Peyer's patch (tissue), 4 donors: ENCODE results near the gene PILRB. TPM values are rescaled to one million over a fixed set of nuclear protein-coding genes. Genes with fewer than 3 reads are reported as not detected.
A peak's percentile ranks its signal among the peaks of the same experiment; 100 is the strongest.

Experiments used
- DNase-seq, 3 donors: peaks; one replicate each; pipeline ENCODE4 v3.0.0-alpha.2; 2017 to 2019
- H3K27ac ChIP-seq, 4 donors: fragments of 200-600 bp; sonication (generic); one replicate each; pipeline ENCODE4 v1.5.1; 2016 to 2019
- H3K27me3 ChIP-seq, 2 donors: fragments of 200-600 bp; sonication (generic); one replicate each; pipeline ENCODE4 v1.5.1; 2019
- H3K36me3 ChIP-seq, 3 donors: fragments of 200-600 bp; sonication (generic); one replicate each; pipeline ENCODE4 v1.5.1; 2016 to 2019
- H3K4me1 ChIP-seq, 4 donors: fragments of 200-600 bp; sonication (generic); one replicate each; pipeline ENCODE4 v1.5.1; 2016 to 2019
- H3K4me3 ChIP-seq, 4 donors: fragments of 200-600 bp; sonication (generic); 1 replicate in 3 of 4; 2 replicates in 1 of 4; pipeline ENCODE4 v1.5.1; 2016 to 2019; ENCODE audit warnings: mild to moderate bottlenecking in 1 of 4
- H3K9me3 ChIP-seq, 4 donors: fragments of 200-600 bp; sonication (generic); one replicate each; pipeline ENCODE4 v1.5.1; 2016 to 2019; ENCODE audit warnings: mild to moderate bottlenecking in 1 of 4
- POLR2A ChIP-seq, 2 donors: fragments of 450-650 bp; IDR thresholded peaks; one replicate each; pipeline ENCODE4 v1.5.1; 2017; ENCODE audit warnings: antibody characterized with exemption in 2 of 2, mild to moderate bottlenecking in 2 of 2, moderate library complexity in 2 of 2
- total RNA-seq, 4 donors: library from RNA; depleted of rRNA; stranded (reverse); fragments of >200 nt; gene quantifications; one replicate each; pipeline ENCODE4 v1.1.0, GENCODE V29; 2016
- TF ChIP-seq, protein P1 (sequence below), 6 experiments: fragments of 450-650 bp in 4 of 6; fragments of 200-600 bp in 2 of 6; sonication (generic) in 1 of 6; IDR thresholded peaks; one replicate each; pipeline ENCODE4 v1.5.1; 2017 to 2019; ENCODE audit warnings: antibody characterized with exemption in 6 of 6, mild to moderate bottlenecking in 3 of 6, moderate library complexity in 1 of 6

Gene PILRB
- total RNA-seq, 4 donors from 2014 or later = 73.6 to 179 (median 150) TPM

DNA sequence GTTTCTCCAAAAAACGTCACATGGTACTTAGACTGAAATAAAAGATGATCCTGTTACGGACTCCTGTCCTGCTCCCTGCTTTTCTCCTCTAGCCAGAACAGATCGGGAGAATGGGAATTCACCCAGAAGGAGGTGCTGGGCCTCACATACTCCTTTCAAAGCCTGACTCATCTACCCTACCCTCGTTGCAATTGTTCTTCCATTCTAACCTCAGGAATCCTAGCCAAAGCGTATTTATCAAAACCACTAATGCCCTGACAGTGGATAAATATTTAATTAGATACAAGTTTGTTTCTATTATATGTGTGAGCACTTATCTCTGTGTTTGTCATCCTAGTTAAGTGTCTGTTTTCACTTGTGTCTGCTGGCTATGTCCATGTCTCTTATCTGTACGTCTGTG lies 48.9 kb downstream of the PILRB start:
- no peaks in the 10 kb centered on the region for H3K4me1 ChIP-seq
- H3K36me3 ChIP-seq = no peaks in the 10 kb centered on the region
- no peak for DNase-seq
- no peak overlapping the region for H3K4me3 ChIP-seq
- H3K9me3 ChIP-seq = no peaks in the 10 kb centered on the region
- TF ChIP-seq POLR2A (IDR thresholded peaks at IDR 0.05) = no peak
- TF ChIP-seq, protein P1, sequence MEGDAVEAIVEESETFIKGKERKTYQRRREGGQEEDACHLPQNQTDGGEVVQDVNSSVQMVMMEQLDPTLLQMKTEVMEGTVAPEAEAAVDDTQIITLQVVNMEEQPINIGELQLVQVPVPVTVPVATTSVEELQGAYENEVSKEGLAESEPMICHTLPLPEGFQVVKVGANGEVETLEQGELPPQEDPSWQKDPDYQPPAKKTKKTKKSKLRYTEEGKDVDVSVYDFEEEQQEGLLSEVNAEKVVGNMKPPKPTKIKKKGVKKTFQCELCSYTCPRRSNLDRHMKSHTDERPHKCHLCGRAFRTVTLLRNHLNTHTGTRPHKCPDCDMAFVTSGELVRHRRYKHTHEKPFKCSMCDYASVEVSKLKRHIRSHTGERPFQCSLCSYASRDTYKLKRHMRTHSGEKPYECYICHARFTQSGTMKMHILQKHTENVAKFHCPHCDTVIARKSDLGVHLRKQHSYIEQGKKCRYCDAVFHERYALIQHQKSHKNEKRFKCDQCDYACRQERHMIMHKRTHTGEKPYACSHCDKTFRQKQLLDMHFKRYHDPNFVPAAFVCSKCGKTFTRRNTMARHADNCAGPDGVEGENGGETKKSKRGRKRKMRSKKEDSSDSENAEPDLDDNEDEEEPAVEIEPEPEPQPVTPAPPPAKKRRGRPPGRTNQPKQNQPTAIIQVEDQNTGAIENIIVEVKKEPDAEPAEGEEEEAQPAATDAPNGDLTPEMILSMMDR (IDR thresholded peaks at IDR 0.05) = no peak
- no peaks in the 10 kb centered on the region for H3K27me3 ChIP-seq
- H3K27ac ChIP-seq = no peak overlapping the region

DNA sequence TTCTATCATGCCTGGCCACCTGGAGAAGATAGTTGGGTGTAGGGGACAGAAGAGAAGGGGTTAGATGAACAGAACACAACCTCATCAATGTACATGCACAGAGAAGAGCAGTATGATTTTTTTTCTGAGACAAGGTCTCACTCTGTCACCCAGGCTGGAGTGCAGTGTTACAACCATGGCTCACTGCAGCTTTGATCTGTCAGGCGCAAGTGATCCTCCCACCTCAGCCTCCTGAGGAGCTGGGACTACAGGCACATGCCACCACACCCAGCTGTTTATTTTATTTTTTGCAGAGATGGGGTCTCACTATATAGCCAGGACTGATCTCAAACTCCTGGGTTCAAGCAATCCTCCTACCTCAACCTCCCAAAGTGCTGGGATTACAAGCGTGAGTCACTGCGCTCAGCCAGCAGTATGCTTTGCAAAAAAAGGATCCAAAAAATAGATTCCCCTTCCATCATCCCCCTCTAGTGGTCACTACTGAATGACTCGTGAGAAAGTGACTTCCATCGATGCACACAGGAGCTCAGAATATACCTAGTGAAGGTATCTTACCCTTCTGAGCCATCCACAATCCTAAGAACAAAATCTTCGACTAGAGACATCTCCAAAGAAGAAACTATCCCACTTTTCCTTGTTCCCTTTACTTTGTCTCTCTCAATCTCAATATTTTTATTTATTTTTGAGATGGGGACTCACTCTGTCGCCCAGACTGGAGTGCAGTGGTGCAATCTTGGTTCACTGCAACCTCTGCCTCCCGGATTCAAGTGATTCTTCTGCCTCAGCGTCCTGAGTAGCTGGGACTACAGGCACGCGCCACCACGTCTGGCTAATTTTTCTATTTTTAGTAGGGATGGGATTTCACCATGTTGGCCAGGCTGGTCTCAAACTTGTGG lies 49.6 kb downstream of the PILRB start:
- TF ChIP-seq, protein P1 (IDR thresholded peaks at IDR 0.05) = peak; percentile 44 to 86 (median 58)
- no peak for TF ChIP-seq POLR2A (IDR thresholded peaks at IDR 0.05)
- no peak overlapping the region for H3K27ac ChIP-seq
- H3K36me3 ChIP-seq = no peaks in the 10 kb centered on the region
- H3K4me3 ChIP-seq = no peak overlapping the region
- no peaks in the 10 kb centered on the region for H3K27me3 ChIP-seq
- no peaks in the 10 kb centered on the region for H3K4me1 ChIP-seq
- no peaks in the 10 kb centered on the region for H3K9me3 ChIP-seq
- DNase-seq = peak in 1 of 3 donors; percentile 36

DNA sequence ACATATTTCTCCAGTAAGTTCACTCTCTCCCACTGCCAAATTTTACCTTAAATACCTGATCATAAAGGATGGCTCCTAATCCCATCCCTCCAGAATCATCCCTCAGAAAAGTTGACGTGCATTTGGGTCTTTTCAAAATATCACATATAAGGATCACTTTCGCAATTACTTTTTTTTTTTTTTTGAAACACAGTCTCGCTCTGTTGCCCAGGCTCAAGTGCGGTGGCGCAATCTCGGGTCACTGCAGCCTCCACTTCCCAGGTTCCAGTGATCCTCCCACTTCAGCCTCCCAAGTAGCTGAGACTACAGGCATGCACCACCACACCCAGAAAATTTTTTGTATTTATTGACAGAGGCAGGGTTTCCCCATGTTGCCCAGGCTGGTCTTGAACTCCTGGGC lies 53.2 kb downstream of the PILRB start:
- Histone ChIP-seq H3K4me1 (no peaks in the 10 kb centered on the region), H3K4me3 (no peak overlapping the region), H3K36me3 (no peaks in the 10 kb centered on the region), H3K27me3 (no peaks in the 10 kb centered on the region), H3K9me3 (no peaks in the 10 kb centered on the region), H3K27ac (no peak overlapping the region)
- no peak for DNase-seq
- TF ChIP-seq, protein P1 (IDR thresholded peaks at IDR 0.05) = no peak
- no peak for TF ChIP-seq POLR2A (IDR thresholded peaks at IDR 0.05)

DNA sequence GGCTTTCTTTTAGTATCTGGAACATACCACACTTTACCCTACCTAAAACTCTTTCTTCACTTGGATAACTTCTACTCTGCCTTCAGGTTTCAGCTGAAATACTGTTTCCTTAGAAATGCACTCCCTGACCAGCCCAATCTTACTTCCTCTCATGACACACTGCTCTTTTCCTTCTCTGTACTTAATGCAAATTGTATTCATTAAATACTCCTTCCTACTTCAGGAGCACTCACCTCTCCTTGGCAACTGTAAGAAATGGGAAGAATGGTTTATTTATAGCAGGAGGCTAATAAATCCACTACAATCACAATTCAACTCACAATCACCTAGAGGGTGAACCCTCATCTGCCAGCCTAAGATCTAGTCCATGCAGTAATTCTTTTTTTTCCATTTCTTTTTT lies 55.4 kb downstream of the PILRB start:
- TF ChIP-seq, protein P1 (IDR thresholded peaks at IDR 0.05) = no peak
- no peak for TF ChIP-seq POLR2A (IDR thresholded peaks at IDR 0.05)
- no peaks in the 10 kb centered on the region for H3K9me3 ChIP-seq
- H3K4me1 ChIP-seq = no peaks in the 10 kb centered on the region
- DNase-seq = no peak
- no peaks in the 10 kb centered on the region for H3K36me3 ChIP-seq
- no peaks in the 10 kb centered on the region for H3K27me3 ChIP-seq
- no peak overlapping the region for H3K27ac ChIP-seq
- H3K4me3 ChIP-seq = no peak overlapping the region

DNA sequence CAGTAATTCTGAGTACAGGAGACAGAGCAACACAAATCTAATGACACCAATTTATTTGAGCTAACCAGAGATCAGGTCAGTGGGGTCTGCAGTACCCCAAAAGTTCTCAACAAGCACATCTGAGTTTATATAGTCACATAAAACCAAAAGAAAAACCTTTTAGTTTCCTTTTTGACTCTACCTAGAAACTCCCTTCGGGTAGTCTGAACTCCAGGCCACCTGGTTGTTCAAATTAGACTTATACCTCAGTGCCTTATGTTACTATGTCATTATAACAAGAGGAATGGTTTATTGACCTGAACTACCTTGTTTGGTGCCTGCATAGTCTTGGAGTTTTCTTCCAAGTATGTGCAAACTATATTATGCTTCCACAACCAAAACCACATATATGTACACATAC lies 56.0 kb downstream of the PILRB start:
- Histone ChIP-seq H3K27ac (no peak overlapping the region), H3K4me3 (no peak overlapping the region), H3K4me1 (no peaks in the 10 kb centered on the region), H3K36me3 (no peaks in the 10 kb centered on the region), H3K27me3 (no peaks in the 10 kb centered on the region), H3K9me3 (no peaks in the 10 kb centered on the region)
- no peak for TF ChIP-seq POLR2A (IDR thresholded peaks at IDR 0.05)
- TF ChIP-seq, protein P1 (IDR thresholded peaks at IDR 0.05) = no peak
- no peak for DNase-seq
